Left ventricle myocardium superior (tissue), 1 donor: ENCODE results near the gene GNAT1. TPM values are rescaled to one million over a fixed set of nuclear protein-coding genes. Genes with fewer than 3 reads are reported as not detected.
"Not testable (repeated sequence)": the region's sequence is repeated elsewhere in the genome, so short reads cannot be mapped to it uniquely, and the experiment has no call there.

Source experiments
- ATAC-seq: fragments of 200-7000 bp; cut with Tn5 transposase; one replicate; pipeline ENCODE4 v1.9.1; 2020; ENCODE audit warnings: mild to moderate bottlenecking, moderate library complexity
- DNase-seq: peaks from one replicate; pipeline ENCODE4 v3.0.0-alpha.2; 2020
- intact Hi-C: fragments of 100-400 bp; cut with micrococcal nuclease; formaldehyde crosslinking; loops from one replicate; pipeline ENCODE4 v1.11.0; 2022
- total RNA-seq: library from RNA; stranded (reverse); fragmentation: NEBNext Ultra II Directional; extraction: Animal tissue kit (Norgen Biotek cat#: 25700); gene quantifications from one replicate; pipeline ENCODE4 v1.2.1, GENCODE V29; 2021
- donor health status: DM: no; HTN: yes; CAD: no; lungs with severe emphysema.

GNAT1 gene
- total RNA-seq, 1 donor from 2014 or later: not detected

DNA sequence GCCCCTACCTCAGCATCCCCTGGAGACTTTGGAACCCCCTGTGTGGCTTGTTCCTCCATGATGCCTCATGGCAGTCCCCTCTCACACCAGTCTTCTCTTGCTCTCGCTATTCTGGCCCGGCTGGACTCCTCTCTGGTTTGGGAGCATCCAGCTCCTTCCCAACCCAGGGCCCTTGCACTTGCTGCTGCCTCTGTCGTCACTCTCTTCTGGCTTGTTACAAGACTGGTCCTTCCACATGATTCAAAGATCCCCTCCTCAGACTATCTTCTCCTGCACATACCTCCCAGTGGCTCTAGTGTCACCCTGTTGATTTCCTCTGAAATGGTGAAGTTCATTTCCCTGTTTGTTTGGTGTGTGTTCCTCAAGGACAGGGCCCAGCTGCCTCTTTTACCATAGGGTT lies 38.1 kb downstream of the GNAT1 start:
- DNase-seq: no peak
- ATAC-seq: no peak
- intact Hi-C loops: loop anchor here (5.0 kb wide), 1 partner anchor 37 kb away; the partner anchor contains the start of gene GNAT1

GRCh38 chr3:50230104-50230793 lies 38.8 kb downstream of the GNAT1 start:
- DNase-seq (no peak), ATAC-seq (no peak)
- intact Hi-C loops: no loop called here

- ATAC-seq (no peak), DNase-seq (no peak)
- intact Hi-C loops: no loop called here
These were observed 39.4 kb downstream of the GNAT1 start for GRCh38 chr3:50230794-50231125.

DNA sequence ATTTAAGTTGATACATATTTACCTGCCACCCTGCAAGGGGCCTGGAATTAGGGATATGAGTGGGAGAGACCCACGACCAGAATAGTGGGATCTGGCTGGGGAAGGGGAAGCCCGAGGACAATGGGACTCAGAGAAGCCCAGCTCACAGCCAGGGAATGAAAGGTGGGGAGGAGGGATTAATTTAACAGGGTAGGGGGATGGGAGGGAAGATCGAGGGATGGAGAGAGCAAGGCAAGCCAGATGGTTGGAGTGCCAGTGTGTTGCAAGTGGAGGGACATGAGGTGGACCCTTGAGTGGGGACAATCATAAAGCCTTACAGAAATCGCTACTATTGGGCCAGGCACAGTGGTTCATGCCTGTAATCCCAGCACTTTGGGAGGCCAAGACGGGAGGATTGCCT lies 40.2 kb downstream of the GNAT1 start:
- intact Hi-C loops: no loop called here
- DNase-seq: no peak
- ATAC-seq: no peak

DNA sequence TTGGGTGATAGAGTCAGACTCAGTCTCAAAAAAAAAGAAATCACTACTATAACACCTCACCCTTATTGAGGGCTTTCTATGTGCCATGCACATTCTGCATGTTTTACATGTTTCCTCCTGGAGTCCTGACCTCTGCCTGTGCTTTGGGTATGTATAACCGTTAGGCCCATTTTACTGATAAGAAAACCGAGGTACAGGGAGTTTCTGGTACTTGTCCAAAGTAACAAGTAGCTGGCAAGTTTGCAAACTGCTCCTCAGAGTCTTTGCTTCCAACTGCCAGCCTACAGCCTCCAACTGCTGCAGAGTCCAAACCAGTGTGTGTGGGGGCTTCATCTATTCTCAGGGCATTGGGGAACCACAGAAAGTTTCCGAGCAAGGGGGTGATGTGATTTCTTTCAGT lies 40.9 kb downstream of the GNAT1 start:
- intact Hi-C loops: no loop called here
- ATAC-seq: no peak
- no peak for DNase-seq

DNA sequence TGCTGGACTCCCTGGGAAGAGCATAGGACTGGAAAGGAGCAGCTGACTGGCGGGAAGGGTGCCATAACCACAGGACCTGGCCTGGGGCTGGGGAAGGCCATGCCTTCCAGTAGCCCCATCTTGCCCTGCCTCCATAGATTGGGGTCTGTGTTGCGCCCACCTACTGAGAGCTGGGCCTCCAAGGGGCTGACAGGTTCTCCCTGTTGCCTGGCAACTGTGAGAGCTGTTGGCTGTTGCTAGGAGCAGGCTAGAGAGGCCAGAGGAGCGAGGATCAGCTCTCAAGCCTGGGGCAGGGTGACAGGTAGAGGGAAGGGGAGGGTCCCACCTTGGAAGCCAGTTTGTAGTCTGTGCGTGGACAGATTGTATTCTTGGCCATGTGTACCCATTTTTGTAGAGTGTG lies 41.8 kb downstream of the GNAT1 start:
- intact Hi-C loops: no loop called here
- ATAC-seq (no peak), DNase-seq (no peak)

DNA sequence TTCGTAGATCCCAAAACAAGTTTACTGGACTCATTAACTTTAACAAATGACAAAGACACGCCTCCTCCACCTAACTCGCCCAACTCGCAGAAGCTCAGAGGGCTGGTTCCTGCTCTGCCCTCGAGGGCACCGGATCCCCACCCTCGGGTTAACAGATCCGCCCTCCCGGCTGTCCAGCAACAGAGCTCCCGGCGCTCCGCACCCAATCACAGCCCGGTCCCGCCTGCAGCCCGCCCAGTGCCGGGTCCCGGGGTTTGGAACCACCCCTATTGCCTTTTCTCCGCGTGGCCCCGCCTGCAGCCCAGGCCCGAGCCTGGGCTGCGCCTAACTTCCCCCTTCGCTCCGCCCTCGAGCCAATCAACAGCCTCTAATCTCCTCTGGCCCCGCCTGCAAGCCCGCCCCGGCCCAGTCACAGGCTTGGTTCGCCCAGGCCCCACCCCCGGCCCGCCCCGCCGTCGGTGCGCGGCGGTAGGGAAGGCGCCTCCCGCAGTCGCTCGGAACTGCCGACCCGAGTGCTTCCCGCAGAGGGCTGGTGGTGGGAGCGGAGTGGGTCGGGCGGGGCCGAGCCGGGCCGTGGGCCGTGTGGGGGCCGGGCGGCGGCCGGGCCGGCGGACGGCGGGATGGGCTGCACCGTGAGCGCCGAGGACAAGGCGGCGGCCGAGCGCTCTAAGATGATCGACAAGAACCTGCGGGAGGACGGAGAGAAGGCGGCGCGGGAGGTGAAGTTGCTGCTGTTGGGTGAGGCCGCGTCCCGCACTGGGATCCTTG lies 44.5 kb downstream of the GNAT1 start, which contains the start of gene GNAI2:
Gene GNAI2, plus strand, starts transcription at position 489 of the 768 bp plus-strand sequence. Its CDS starts 132 bp downstream, at position 621.
- intact Hi-C loops: no loop called here
- peak; percentile 99 for DNase-seq

DNA sequence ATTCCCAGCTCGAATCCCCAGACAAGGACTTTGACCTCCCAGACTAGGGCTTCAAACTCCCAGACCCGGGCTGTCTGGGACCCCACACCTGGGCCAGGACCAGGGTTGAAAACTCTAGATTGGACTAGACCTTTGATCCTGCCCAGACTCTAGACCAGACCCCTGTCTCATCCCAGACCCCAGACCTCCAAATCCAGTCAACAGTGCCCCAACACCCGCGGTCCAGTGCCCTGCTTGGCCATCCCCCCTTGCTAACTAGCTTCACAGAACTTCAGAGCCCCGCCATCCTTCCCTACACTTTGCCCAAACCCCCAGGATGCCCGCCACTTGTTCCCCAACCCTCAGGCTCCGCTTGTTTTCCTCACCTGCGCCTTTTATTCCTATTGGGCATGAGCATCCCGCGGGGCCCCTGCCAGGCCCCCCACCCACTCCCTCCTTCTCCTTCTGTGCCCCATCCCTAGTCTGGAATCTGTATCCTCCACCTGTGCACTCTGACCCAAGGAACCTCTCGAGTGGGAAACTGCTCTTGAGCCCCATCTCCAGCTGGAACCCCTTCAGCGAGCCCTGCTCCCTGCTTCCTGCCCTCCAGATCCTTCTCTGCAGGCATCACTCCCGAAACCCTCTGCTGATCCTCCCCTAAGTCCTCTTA lies 45.2 kb downstream of the GNAT1 start:
- ATAC-seq (no peak), DNase-seq (no peak)
- intact Hi-C loops: no loop called here

More for the DNA sequence above, 44.5 kb downstream of the GNAT1 start, which contains the start of gene GNAI2:
- peak; percentile 89 for ATAC-seq

GRCh38 chr3:50237133-50237651 lies 45.8 kb downstream of the GNAT1 start:
- DNase-seq: peak; percentile 61
- intact Hi-C loops: no loop called here
- ATAC-seq: no peak

- intact Hi-C loops: no loop called here
- ATAC-seq (peak; percentile 56), DNase-seq (peak; percentile 93)
These were observed 46.5 kb downstream of the GNAT1 start for GRCh38 chr3:50237754-50238548.

DNA sequence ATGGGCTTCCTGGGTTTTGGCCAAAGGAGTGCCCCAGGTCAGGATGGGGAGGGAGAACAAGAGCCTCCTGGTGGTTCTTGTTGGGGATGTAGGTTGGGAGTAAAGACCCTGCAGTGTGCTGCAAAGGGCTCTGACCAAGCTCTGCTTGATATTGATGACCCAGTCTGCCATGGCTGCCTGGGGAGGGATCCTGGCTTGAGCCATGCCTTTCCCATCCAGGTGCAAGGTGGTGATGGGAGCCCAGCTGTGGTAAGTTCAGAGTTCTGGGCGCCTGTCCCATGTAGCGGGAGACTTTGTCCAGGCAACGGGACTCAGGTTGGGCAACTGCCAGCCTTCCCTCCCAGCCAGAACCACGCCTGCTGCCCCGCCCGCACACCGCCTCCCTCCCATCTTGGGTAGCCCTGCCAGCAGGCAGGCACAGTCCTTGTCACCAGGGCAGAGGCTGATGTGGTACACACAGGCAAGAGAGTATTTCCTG lies 47.2 kb downstream of the GNAT1 start:
- peak; percentile 93 for DNase-seq
- peak; percentile 54 for ATAC-seq
- intact Hi-C loops: no loop called here

DNA sequence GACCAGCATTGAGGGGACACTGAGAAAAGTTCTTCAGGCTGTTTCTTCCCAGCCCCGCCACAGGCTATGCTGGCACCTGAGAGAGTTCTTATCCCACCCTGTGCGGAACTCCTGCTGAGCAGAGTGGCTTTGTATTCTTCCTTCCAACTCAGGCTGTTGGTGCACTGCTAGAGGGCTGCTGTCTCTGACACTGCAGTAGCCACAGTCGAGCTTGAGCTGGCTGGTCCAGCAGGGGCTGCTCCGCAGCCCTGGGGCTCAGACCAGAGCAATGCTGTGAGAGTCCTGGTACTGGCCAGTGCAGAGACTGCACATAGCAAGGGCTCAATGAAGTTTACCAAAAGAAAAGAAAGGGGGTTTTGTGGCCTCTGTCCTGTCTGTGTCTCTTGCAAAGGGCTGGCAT lies 48.2 kb downstream of the GNAT1 start:
- DNase-seq (no peak), ATAC-seq (no peak)
- intact Hi-C loops: no loop called here

DNA sequence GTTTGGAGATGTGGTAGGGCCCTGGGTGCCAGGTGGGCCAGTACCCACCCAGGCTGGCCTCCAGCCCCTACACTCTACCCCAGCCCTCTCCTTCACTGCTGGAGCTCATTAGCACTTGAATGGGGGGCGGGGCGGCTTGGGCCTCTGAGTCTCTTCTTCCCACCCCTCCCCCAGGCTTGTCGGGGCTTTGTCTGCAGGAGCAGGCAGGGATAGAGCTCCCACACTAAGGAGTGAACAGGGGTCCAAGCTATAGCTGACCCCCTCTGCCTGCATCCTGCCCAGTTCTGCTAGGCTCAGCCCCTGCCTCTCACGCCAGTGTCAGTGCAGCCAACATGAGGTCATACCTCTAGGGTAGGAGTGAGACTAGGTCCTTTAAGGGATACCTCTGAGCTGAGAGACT lies 49.8 kb downstream of the GNAT1 start:
- no peak for ATAC-seq
- DNase-seq: no peak
- intact Hi-C loops: no loop called here

DNA sequence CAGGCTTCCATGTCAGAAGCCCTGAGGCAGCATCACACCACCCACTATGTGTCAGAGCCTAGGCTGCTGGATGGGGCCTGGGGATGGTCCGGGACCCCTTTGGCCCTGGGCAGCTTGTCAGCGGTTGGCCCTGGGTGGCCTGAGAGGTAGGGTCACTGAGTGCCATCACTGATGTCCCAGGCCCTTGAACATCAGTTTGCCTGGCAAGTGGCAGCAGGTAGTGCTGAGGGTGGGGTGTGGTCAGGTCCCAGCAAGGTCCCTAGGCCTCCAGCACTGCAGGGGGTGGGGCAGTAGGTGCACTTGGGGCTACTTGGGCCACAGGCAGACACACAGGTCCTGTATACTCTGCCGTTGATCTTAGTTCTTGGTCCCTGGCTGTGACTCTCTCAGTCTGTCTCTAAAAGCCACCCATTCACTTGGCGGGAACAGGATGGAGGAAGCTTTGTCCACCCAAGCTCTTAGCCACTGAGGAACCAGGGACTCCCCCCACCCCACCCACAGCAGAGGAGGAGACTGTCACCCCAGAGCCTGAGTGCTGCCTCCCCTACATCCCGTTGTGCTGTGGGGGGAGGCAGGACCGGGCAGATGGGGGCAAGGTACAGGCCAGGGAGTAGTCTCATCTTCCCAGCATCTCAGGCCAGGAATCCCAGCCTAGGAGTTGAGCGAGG lies 50.4 kb downstream of the GNAT1 start:
- intact Hi-C loops: no loop called here
- ATAC-seq (no peak), DNase-seq (no peak)

- no peak for ATAC-seq
- intact Hi-C loops: no loop called here
- DNase-seq: no peak
These were observed 51.0 kb downstream of the GNAT1 start for GRCh38 chr3:50242381-50242770.

- intact Hi-C loops: no loop called here
These were observed 51.6 kb downstream of the GNAT1 start for GRCh38 chr3:50242851-50243542.

DNA sequence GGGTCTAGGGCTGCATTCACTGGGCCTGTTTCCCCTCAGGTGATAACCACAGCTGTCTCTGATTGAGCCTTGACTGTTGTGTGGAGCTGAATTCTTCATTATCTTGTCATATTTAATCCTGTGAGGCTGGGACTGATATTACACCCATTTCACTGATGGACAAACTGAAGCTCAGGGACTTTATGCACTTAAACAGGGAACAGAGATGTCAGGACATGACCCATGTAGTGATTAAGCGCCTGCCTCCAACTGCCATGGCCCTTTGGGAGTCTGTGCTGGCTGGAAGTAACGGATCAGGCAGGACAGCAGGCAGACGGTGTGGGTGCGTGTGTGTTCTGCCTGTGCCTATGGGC lies 52.1 kb downstream of the GNAT1 start:
- ATAC-seq (no peak), DNase-seq (no peak)
- intact Hi-C loops: no loop called here

More at GRCh38 chr3:50242851-50243542, 51.6 kb downstream of the GNAT1 start:
- peak; percentile 77 for DNase-seq
- peak; percentile 24 for ATAC-seq

DNA sequence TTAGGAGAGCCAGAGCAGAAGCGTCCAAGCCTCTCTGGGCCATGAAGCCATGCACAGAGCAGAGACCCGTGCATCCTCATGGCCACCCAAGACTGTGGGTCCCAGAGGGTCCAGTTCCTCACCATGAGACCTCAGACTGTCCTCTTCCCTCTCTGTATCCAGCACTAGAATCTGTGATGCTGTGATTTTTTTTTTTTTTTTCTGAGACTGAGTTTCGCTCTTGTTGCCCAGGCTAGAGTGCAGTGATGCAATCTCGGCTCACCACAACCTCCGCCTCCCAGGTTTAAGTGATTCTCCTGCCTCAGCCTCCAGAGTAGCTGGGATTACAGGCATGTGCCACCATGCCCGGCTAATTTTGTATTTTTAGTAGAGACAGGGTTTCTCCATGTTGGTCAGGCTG lies 53.4 kb downstream of the GNAT1 start:
- ATAC-seq, intact Hi-C loops, DNase-seq: not testable (repeated sequence)
